Measurements from ENCODE around the gene VEGFA. TPM values are rescaled to one million over a fixed set of nuclear protein-coding genes. Genes with fewer than 3 reads are reported as not detected.

VEGFA gene
- total and polyA plus RNA-seq, 2 donors, result 63.8 to 85.7 TPM

DNA sequence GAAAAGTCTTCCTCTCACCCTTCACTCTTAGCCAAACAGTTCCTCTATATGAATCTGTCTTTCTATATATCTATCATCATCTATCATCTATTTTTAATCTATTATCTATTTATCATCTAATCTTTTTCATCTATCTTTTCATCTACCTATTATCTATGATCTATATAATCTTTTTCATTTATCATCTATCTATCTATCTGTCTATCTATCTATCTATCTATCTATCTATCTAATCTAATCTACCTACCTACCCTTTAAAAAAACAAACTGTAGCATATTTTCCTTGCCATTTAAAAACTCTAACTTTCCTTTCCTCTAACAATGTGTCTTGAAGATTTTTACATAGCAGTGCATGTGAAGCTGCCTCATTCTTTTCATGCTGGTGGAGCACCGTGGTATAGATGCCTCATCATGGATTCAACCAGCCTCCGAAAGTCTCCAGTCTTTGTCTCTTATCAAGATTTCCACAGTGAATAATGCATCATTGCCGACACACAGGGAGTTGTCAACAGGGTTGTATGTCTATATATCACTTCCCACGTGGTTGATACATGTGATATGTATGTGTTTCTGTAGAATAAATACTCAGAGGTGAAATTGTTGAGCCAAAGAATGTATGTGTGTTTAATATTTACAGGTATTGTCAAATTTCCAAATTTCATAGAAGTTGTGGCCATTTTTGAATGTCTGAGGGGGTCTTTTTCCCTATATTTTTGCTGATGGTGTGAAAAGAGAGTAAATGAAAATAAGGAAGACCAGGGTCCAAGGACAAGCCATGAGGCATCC is 51.3 kb downstream of the VEGFA start:
- Histone ChIP-seq H3K4me1 (ENCODE audit: insufficient read depth) (no peaks in the 10 kb centered on the region), H3K4me3 (ENCODE audit: low read depth, low read length) (no peak overlapping the region), H3K36me3 (ENCODE audit: insufficient read depth) (no peaks in the 10 kb centered on the region), H3K27ac (ENCODE audit: low read depth) (no peak overlapping the region)
- DNase-seq (ENCODE audit: extremely low spot score), result no peak
- 72% methylated on average over 4 of the region's 4 CpGs for WGBS

DNA sequence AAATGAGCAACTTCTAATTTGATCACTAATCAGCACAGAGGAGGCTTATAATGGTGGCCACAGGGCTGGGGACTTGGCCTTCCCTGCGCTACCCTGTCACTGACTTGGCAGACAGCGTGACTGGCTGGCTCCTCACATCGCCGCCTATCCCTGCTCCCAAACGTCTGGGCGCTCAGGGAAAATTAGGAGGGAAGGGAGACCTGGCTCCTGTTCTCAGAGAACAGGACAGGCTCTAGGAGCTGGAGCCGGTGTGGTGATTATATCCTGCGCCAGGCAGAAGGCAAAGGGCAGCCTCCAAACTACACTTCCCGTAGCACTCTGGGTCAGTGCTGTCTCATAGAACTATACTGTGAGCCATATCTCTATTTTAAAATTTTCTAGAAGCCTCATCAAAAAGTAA is 53.4 kb downstream of the VEGFA start:
- Histone ChIP-seq H3K4me3 (ENCODE audit: low read depth, low read length) (no peak overlapping the region), H3K27ac (ENCODE audit: low read depth) (no peak overlapping the region), H3K4me1 (ENCODE audit: insufficient read depth) (no peaks in the 10 kb centered on the region), H3K36me3 (ENCODE audit: insufficient read depth) (no peaks in the 10 kb centered on the region)
- WGBS, result 94% methylated on average over 9 of the region's 9 CpGs
- DNase-seq (ENCODE audit: extremely low spot score), result no peak

DNA sequence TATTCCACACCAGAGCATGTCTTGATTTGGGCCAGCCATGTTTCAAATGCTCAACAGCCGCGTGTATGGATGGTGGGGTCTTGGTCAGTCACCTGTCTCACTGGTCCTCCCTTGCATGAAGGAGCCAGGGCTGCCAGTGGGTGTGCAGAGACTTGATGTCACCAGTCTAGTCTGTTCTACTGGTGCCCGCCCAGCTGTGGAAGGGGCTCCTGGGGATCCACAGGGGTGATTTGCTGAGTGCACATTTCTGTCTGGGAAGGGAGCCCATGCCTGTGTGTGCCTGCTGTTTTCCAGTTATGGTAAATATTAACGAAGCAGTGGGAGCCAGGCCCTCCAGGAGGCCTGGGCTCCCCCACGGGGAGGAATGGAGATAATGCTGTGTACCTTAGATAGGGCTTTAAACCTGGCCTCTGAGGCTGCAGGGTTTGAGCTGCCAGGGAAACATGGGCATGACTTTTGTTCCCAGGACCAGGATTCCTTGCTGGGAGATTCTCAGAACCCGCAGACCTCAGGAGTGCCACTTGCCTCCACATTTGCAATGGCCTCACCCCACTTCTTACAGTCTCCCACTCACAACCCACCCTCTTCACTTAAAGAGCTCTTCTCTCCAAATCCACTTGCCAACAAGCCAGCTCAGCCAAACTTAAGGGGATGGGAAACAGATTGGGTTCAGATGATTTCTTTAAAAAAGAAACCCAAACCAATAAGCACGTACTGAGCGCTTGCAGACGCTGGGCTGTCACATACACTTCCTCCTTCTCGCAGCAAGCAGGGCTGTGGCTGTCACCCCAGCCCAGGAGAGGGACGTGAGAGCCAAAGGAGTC is 54.1 kb downstream of the VEGFA start:
- H3K27ac ChIP-seq (ENCODE audit: low read depth), result no peak overlapping the region
- no peak for DNase-seq (ENCODE audit: extremely low spot score)
- H3K36me3 ChIP-seq (ENCODE audit: insufficient read depth), result no peaks in the 10 kb centered on the region
- no peak overlapping the region for H3K4me3 ChIP-seq (ENCODE audit: low read depth, low read length)
- 51% methylated on average over 11 of the region's 11 CpGs for WGBS
- no peaks in the 10 kb centered on the region for H3K4me1 ChIP-seq (ENCODE audit: insufficient read depth)

DNA sequence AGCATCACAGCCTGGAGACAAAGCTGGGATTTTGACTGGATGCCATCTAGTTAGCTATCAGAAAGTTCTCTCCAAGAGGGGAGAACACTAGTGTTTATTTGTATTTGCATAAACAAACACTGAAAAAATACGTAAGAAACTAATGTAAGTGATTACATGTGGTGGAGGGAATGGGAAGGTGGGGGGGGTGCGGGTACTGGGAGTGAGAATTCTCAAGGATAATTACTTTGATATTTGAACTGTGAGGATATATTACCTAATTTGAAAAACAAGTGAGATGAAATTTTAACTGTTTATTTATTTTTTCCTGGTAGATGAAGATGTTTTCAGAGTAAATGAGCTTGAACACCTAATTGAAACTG is 54.7 kb downstream of the VEGFA start:
- Histone ChIP-seq H3K4me1 (ENCODE audit: insufficient read depth) (no peaks in the 10 kb centered on the region), H3K27ac (ENCODE audit: low read depth) (no peak overlapping the region), H3K4me3 (ENCODE audit: low read depth, low read length) (no peak overlapping the region), H3K36me3 (ENCODE audit: insufficient read depth) (no peaks in the 10 kb centered on the region)
- 58% methylated on average over 2 of the region's 2 CpGs for WGBS
- DNase-seq (ENCODE audit: extremely low spot score), result no peak

DNA sequence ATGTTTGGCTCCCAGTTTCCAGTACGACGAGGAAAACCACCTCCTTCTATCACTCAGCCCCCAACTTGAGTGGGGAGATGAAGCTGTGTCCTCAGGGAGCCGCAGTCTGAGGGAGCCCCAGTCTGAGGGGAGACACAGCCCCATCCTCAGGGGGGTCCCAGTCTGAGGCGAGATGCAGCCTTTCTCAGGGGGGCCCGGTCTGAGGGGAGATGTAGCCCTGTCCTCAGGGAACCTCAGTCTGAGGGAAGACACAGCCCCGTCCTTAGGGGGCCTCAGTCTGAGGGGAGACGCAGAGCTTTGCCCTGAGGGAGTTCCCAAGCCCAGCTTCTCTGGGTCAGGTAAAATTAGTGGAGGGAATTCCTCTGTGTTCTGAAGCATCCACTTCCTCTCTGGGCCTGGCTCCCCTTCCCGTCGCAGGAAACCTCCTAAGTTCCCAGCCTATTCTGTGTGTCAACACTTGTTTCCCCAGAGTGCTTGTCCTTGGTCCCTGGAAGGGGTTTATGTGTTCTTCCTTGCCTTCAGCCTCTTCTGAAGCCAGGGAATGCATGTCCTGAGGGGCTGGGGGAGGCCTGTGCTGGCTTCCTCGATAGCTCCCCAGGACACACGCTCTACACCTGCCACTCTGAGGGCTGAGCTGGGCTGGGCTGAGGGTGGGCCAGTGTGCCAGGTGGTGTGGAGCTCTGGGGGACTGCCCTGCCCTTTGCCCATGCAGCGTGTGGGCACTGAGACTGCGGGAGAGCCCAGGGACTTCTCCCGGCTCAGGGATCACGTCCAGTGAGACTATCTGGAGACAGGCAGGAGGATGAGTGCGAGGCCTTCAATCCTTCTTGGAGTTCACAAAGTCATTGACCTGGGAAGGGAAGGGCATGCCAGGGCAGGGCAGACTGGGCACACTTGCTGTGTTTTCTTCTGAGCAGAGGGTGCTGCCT is 55.4 kb downstream of the VEGFA start:
- Histone ChIP-seq H3K4me1 (ENCODE audit: insufficient read depth) (no peaks in the 10 kb centered on the region), H3K27ac (ENCODE audit: low read depth) (no peak overlapping the region), H3K4me3 (ENCODE audit: low read depth, low read length) (no peak overlapping the region), H3K36me3 (ENCODE audit: insufficient read depth) (no peaks in the 10 kb centered on the region)
- no peak for DNase-seq (ENCODE audit: extremely low spot score)
- 90% methylated on average over 16 of the region's 16 CpGs for WGBS

DNA sequence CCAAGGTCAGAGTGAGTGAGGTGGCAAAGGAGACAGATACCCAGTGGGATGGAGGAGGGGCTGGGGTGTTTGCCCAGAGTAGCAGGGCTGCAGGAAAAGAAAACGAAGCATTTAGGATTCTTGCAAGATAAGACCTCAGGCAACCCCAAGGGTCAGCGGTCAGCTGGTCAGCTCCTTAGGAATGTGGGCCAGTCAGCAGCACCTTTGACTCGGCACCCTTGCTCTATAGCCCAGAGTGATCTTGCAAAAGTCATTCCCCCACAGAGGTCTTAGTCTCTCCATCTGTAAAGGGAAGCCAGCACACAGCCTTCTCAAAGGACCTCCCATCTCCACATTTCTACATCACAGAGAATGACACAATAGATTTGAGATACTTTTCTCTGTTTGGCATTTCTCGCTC is 56.7 kb downstream of the VEGFA start:
- no peaks in the 10 kb centered on the region for H3K4me1 ChIP-seq (ENCODE audit: insufficient read depth)
- no peak overlapping the region for H3K4me3 ChIP-seq (ENCODE audit: low read depth, low read length)
- no peak overlapping the region for H3K27ac ChIP-seq (ENCODE audit: low read depth)
- H3K36me3 ChIP-seq (ENCODE audit: insufficient read depth), result no peaks in the 10 kb centered on the region
- DNase-seq (ENCODE audit: extremely low spot score), result no peak
- WGBS, result 89% methylated on average over 4 of the region's 4 CpGs

DNA sequence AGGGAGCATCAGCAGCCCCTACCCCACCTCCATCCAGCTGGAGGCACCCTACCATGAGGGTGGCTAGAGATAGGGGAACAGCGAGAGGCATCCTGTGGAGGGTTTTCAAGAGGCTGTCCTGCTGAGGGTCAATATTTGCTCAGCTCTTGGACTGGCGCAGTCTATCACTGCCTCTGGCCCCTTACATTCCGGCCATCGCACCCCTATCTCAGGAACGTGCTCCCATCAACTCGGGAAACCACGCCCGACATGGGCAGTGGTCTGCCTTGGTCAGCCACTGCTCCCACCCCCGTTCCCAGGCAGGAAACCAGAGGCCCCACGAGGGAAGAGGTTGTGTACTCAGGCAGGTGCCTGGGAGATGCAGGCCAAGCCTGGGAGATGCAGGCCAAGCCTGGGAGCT is 57.9 kb downstream of the VEGFA start:
- no peak for DNase-seq (ENCODE audit: extremely low spot score)
- Histone ChIP-seq H3K4me1 (ENCODE audit: insufficient read depth) (no peaks in the 10 kb centered on the region), H3K36me3 (ENCODE audit: insufficient read depth) (no peaks in the 10 kb centered on the region), H3K4me3 (ENCODE audit: low read depth, low read length) (no peak overlapping the region), H3K27ac (ENCODE audit: low read depth) (no peak overlapping the region)
- 82% methylated on average over 10 of the region's 10 CpGs for WGBS

DNA sequence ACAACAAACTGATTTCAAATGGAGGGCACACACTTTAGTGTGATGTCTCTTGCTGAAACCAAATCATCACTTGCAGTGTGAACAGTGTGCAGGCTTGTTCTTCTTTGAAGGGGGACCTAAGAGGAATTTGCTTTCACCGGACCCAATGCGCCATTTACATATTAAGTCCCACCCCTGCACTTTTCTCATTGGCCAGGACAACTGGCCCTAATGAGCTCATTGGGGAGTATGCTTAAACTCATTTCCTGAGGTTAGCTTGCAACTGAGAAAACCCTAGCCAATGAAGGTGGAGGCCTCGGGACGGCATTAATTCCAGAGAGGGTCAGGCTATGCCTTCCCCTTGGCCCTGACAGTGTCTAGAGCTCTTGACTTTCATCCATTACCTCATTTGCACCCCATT is 58.7 kb downstream of the VEGFA start:
- Histone ChIP-seq H3K36me3 (ENCODE audit: insufficient read depth) (no peaks in the 10 kb centered on the region), H3K4me1 (ENCODE audit: insufficient read depth) (no peaks in the 10 kb centered on the region), H3K4me3 (ENCODE audit: low read depth, low read length) (no peak overlapping the region), H3K27ac (ENCODE audit: low read depth) (no peak overlapping the region)
- no peak for DNase-seq (ENCODE audit: extremely low spot score)
- 90% methylated on average over 4 of the region's 4 CpGs for WGBS

DNA sequence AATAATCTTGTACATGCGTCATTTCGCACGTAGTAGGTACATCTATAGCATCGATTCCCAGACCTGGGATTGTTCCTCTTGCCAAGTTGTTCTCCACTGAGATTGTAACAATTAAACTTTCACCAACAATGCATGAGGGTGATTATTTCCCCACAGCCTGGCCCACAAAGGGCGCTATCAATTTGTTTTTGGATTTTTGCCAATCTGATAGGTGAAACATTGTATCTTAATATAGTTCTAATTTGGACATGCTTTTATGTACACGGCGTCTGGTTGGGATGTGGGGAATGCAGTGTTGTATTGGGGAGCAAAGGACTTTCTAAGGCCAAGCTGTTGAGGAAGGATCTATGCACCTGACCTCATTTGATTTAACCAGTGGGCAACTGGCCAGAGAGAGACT is 59.5 kb downstream of the VEGFA start:
- DNase-seq (ENCODE audit: extremely low spot score), result no peak
- no peaks in the 10 kb centered on the region for H3K36me3 ChIP-seq (ENCODE audit: insufficient read depth)
- no peak overlapping the region for H3K27ac ChIP-seq (ENCODE audit: low read depth)
- H3K4me3 ChIP-seq (ENCODE audit: low read depth, low read length), result no peak overlapping the region
- H3K4me1 ChIP-seq (ENCODE audit: insufficient read depth), result no peaks in the 10 kb centered on the region
- WGBS, result 80% methylated on average over 7 of the region's 7 CpGs

DNA sequence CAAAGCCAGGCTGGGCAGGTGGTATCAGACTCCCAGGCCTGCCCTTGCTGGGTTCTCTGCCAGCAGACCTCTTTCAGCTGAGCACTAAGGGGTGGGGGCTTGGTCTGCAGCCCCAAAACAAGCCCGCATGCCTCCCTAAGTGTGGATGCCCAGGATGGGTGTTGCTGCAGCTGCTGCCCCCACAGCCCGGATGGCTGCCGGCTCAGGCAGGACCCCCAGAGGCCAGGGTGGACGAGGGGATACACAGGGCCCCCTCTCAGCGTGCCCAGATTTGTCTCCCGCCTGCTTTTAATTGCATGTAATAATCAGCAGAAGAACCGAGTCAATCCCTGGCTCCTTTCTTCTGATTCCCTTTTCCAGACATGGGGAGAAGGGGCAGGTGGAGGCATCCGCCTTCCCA is 60.8 kb downstream of the VEGFA start:
- Histone ChIP-seq H3K4me1 (ENCODE audit: insufficient read depth) (no peaks in the 10 kb centered on the region), H3K4me3 (ENCODE audit: low read depth, low read length) (no peak overlapping the region), H3K27ac (ENCODE audit: low read depth) (no peak overlapping the region), H3K36me3 (ENCODE audit: insufficient read depth) (no peaks in the 10 kb centered on the region)
- WGBS, result 76% methylated on average over 8 of the region's 8 CpGs
- DNase-seq (ENCODE audit: extremely low spot score), result no peak

DNA sequence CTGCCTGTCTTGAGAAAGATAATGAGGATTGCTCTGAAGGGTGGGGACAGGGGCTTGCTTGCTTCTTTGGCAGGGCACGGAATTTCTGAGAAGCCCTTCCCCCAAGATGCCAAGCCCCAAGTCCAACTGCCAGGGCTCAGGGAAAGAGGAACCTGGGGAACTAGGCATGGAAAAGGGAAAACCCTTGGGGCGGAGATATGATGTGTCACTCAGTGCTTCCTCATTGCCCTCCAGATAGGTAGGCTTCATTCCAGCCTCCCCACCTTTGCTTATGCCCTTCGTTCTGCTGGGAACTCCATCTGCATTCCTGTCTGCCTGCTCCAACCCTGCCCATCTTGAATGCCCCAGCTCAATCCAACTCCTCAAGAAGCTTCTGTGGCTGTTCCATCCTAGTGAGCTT is 61.2 kb downstream of the VEGFA start:
- H3K4me1 ChIP-seq (ENCODE audit: insufficient read depth), result no peaks in the 10 kb centered on the region
- H3K36me3 ChIP-seq (ENCODE audit: insufficient read depth), result no peaks in the 10 kb centered on the region
- no peak overlapping the region for H3K4me3 ChIP-seq (ENCODE audit: low read depth, low read length)
- DNase-seq (ENCODE audit: extremely low spot score), result no peak
- WGBS, result 62% methylated on average over 3 of the region's 3 CpGs
- no peak overlapping the region for H3K27ac ChIP-seq (ENCODE audit: low read depth)

DNA sequence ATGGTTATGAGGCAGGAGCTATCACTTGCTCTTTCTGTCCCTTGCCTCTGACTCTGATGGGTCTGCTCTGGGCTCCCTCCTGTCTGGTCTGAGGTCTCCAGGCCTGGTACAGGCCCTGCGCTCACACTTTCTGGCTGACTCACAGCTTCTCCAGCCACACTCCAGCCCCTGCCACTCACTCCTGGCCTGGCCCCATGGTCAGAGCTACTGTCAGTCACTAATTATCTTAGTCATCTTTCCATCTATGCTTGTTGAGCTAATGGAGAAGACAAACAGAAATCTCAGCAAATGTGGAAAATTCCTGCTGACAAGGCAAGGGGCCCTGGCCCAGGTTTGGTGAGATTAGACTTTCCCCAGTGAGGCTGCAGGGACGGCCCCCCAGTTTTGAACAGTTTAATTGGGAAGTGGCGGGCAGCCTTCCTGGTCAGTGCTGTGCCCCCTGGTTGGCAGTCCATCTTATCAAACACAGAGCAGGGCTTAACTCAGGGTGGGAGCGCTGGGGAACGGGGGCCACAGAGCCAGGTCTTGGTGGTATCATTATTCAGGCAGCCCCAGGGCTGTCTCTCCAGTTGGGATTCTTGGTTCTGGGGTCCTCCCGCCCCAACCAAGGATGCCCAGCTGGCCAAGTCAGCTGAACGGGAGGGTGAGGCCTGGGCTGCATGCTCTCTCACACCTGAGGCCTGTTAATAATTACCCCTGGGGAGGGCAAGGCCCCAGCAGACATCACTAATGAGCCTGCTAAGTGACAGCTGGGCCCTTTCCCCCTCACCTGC is 63.4 kb downstream of the VEGFA start:
- H3K4me1 ChIP-seq (ENCODE audit: insufficient read depth), result no peaks in the 10 kb centered on the region
- no peaks in the 10 kb centered on the region for H3K36me3 ChIP-seq (ENCODE audit: insufficient read depth)
- 92% methylated on average over 7 of the region's 7 CpGs for WGBS
- no peak overlapping the region for H3K27ac ChIP-seq (ENCODE audit: low read depth)
- no peak overlapping the region for H3K4me3 ChIP-seq (ENCODE audit: low read depth, low read length)
- DNase-seq (ENCODE audit: extremely low spot score), result no peak

DNA sequence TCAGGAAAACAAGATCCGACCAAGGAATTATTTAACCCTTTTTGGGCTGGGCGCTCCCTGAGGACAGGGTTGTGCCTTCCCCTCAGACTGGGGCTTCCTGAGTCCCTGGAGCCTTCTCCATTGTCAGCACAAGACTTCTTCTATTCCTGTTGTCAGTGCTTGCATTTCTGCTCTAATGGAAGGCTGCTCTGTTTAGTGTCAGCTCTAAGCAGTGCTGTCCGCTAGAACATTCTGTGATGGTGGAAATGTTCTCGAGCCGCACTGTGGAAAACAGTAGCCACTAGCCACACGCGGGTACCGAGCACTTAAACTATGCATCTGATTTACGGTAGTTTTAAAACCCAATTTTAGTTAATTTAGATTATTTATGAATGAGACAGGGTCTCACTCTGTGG is 64.0 kb downstream of the VEGFA start:
- H3K4me3 ChIP-seq (ENCODE audit: low read depth, low read length), result no peak overlapping the region
- WGBS, result 87% methylated on average over 9 of the region's 9 CpGs
- no peak overlapping the region for H3K27ac ChIP-seq (ENCODE audit: low read depth)
- H3K36me3 ChIP-seq (ENCODE audit: insufficient read depth), result no peaks in the 10 kb centered on the region
- no peak for DNase-seq (ENCODE audit: extremely low spot score)
- no peaks in the 10 kb centered on the region for H3K4me1 ChIP-seq (ENCODE audit: insufficient read depth)
